ENCODE measurements around the gene PIRT. TPM values are rescaled to one million over a fixed set of nuclear protein-coding genes. Genes with fewer than 3 reads are reported as not detected.

PIRT gene
- total RNA-seq, 1 donor from 2014 or later = not detected

DNA sequence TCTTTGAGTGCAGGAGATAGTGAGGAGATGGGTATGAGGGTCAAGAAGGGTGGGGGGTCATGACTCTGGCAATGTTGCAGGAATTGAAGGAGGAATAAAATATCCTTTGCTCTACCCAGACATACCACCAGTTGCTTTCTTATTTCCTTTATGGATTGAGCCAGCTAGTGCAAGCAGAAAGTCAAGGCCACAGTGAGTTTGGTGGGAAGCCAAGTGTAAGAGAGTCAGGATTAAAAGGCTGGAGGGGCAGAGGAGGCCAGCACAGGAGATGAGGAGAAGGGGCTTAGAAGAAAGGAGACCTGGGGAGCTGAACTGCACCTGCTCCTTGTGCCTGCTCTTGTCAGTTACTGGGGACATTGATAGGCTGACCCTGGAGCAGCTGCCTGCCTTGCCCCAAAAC, 16.1 kb downstream of the PIRT start:
- intact Hi-C loops (cut with micrococcal nuclease) = no loop called here

DNA sequence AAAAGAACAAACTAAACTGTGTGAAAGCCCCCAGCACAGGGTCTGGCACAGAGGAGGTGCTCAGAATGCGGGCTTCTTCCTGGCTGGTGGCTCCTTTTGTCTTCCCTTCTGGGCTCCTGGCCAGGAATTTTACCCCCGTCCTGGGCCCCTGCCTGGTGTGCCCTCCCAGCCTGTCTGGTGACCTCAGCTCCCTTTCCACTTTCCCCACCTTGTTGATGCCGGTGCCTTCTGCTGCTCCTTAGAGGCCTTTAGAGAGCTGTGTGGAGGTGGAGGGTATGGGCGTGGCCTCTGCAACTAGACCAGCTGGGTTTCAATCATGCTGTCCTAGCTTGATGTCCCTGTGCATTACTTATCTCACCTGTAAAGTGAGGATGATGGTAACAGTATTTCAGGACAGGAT, 16.8 kb downstream of the PIRT start:
- intact Hi-C loops (cut with micrococcal nuclease) = no loop called here

DNA sequence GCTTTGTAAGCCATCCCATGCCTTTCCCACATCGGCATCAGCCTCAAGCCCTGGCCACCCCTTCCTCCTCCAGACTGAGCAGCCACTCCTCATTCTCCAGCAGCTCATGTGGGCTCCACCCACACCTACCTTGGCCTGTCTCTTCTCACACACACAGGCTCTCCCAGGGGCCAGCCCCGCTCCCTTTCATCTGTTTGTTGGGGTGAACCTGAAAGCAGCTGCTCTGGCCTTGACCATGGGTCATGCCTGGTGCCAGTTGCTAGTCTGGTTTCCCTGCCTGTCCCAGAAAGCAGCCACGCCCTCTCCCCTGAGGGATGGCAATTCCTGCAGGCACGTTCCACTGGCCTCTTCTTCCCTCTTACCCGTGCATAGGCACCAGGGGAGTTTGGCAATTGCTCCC, 22.6 kb downstream of the PIRT start:
- intact Hi-C loops (cut with micrococcal nuclease) = no loop called here

DNA sequence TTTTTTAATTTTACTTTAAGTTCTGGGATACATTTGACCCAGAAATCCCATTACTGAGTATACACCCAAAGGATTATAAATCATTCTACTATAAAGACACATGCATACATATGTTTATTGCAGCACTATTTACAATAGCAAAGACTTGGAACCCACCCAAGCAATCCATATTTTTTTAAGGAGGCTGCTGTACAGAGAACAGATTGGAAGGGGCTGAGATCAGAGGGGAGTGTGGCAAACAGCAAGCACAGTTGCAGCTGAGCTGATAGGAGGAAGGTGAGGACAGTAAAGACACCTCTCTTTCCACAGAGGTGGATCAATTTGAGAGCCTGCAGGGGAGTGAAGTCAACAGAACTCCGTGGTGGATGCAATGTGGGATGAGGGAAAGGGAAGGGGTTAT, 23.8 kb downstream of the PIRT start:
- intact Hi-C loops (cut with micrococcal nuclease) = no loop called here

DNA sequence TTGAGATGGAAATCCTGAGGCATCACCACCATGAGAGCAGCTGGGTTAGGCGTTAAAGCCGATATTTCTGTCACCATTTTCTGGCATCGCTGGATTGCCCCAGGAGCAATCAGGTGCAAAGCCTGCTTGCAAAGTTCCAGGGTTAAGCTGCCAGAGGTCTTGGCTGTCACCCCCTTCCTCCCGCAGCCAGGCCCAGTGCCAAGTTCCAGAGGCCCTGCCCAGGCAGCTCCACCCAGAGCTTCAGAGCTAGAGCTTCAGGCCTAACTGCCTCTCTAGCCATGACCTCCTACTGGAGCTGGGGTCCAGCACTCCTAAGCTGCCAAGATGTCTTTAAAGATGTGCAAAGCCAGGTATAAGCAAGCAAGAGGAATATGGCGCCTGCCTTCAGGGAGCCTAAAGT, 25.2 kb downstream of the PIRT start:
- intact Hi-C loops (cut with micrococcal nuclease) = no loop called here

DNA sequence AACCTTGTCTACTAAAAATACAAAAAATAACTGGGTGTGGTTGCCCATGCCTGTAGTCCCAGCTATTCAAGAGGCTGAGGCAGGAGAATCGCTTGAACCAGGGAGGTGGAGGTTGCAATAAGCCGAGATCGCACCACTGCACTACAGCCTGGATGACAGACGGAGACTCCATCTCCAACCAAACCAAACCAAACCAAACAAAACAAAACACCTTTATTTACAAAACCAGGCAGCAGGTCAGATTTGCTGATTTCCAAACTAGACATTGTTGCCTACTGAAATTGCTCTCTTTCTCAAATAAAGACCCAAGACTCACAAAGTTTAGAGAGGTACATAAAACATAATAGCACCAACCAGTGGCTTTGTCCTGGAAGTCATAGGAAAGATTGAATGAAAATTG, 28.3 kb downstream of the PIRT start:
- intact Hi-C loops (cut with micrococcal nuclease) = no loop called here

DNA sequence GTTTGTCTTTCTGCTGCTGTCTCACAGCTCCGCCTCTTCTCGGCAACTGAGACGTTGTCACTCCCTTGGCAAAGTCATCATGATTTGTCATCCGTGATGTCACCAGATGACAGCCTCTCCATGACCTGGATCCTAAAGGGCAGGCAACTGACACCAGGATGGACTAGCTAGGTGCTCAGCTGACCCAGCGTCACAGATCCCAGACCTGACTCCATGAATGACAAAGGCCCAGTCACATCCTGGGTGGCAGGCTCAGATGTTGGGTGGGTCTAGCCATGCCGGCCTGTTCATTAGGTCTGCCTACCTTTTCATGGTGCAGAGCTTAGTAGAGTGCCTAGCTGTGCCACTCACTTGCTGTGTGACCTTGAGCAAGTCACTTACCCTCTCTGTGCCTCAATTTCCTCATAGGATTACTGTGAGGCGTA, 30.2 kb downstream of the PIRT start:
- intact Hi-C loops (cut with micrococcal nuclease) = no loop called here

DNA sequence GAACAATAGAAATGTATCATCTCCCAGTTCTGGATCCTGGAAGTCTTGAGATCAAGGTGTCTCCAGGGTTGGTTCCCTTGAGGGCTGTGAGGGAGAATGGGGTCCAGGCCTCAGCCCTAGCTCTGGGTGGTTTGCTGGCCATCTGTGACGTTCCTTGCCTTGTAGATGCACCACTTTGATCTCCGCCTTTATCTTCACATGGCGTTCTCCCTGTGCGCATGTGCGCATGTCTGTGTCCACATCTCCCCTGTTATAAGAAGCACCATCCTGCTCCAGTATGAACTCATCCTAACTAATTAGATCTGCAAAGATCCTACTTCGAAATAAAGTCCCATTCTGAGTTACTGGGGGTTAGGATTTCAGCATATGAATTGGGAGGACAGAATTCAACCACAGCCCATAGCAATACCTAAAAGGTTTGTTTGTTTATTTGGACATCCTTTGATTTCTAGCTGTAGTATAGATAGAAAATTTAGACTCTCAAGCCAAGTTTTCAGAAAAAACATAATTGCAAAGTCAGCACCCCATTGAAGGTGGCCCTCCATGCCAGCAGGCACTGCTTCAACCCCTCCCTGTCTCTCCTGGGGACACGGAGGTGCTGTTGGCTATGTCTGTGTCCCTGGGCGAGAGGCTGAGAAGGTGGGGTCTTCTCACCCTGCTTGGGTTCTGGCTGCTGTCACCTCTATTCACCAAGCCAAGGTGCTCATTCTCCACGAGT, 31.2 kb downstream of the PIRT start:
- intact Hi-C loops (cut with micrococcal nuclease) = no loop called here

DNA sequence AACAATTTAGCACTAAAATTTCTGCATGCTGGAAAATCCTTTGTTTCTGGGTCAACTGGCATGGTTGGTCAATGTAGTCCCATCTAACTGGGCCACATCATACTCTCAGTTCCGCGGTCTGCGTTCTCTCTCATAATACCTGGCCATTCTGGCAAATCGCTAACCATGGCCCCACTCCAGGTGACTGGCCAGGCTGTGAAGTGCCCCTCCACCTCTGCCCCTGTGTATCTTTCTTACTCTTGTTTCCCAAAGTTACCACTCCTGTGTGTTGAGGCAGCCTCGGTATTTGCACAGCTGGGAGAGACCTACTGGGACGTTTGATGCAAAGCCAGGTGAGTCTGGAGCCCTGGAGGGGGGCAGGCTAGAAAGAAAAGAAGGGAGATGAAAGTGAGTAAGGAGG, 32.0 kb downstream of the PIRT start:
- intact Hi-C loops (cut with micrococcal nuclease) = no loop called here

DNA sequence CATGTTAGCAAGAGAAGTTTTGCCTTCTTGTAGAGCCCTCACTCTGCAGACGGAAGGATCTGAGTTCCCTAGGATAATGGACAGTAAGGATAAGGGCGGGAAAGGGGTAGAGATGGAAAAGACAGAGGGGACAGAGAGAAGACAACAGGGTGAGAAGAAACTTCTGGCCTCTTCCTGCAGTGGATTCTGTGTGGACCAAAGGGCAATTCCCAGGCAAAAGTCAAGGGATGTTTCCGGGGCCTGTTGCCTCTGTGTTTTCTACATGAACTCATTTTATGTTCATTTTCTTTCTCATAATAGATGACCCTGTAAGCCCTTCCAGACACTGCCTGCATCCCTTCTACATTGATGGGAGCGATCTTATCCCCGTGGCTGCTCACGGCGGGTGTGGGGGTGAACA, 33.3 kb downstream of the PIRT start:
- intact Hi-C loops (cut with micrococcal nuclease) = no loop called here

DNA sequence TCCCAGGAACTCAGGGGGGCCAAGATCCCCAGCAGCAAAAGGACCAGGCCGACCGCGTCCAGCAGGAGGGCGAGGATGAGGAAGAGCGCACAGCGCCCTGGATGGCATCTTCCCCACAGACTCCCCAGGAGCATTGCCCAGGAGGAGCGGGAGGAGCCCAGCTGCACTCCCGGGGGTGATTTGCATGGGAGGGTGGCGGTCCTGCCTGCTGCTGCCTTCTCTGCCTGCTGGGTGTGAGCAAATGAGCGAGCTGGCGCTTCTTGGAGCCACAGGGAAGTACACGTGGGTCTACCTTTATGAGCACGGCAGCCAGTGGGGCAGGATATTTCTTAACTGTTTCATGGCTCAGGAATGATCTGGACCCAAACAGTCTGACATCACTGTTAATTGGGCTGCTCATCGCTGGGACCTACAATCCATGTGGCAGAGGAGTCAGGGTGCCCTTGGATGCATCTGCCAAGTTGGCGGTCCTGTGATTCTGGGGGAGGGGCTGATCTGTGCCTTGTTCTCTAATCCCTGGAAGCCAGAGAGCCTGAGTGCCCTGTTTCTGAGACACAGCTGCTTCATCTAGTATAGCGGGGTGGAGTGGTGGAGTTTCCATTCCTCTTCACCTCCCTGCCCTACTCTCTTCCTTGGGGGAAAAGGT, 33.9 kb downstream of the PIRT start, which contains the start of gene TMEM238L:
TSS of gene TMEM238L (minus strand) at position 270 of the 646 bp plus-strand sequence. CDS start at position 134, 136 bp downstream.
- intact Hi-C loops (cut with micrococcal nuclease) = no loop called here

DNA sequence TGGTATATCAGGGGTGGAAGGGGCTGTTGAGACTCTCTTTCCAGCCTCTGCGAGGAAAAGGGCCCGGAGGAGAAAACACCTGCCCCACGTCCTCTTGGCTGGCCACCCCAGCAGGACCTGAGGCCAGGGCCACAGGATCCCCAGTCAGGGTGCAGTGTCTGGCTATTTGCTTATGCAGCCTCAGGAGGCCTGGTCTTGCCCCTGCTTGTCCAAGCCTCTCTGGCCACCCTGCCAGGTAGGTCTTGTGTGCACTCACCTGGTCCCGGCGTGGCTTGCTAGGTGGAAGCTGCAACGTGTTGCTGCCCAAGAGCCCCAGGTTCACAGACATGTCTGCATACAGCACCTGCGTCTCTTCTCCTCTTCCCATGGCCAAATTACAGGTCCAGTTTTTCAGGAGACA, 34.5 kb downstream of the PIRT start:
- intact Hi-C loops (cut with micrococcal nuclease) = no loop called here

DNA sequence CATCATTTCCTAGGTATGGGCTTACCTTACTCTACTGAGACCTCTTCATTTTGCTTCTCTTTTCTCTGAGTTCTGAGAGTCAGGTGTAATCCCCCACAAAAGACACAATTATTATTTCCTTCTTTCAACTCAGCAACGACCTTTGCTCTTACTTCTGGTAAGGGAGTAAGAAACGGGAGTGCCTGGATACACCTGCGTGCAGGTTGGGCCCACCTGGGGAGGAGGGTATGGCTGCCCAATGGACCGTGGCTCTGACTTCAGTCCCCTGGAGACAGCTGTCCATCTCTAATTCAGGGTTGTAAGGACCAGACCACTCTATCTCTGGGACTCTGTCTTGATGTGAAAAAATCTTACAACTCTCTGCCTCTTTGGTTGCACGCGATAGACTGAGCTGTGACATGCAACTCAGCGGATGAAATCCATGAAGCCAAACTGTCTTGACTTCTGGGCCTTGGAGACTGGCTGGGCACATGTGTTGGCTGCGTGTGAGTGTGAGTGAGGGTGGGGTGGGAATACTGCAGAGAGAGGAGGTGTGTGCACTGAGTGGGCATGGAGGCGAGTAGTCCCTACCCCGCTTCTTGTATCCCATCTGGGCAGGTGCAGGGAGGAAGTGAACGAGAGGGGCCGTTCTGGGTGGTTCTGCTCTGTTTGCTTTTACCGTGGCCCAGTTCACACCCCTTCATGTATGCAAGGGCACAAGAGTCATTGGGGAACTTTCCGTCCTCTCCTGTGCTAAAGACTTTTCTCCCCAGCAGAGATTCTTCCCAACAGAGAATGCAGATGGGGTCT, 35.2 kb downstream of the PIRT start:
- intact Hi-C loops (cut with micrococcal nuclease) = no loop called here

DNA sequence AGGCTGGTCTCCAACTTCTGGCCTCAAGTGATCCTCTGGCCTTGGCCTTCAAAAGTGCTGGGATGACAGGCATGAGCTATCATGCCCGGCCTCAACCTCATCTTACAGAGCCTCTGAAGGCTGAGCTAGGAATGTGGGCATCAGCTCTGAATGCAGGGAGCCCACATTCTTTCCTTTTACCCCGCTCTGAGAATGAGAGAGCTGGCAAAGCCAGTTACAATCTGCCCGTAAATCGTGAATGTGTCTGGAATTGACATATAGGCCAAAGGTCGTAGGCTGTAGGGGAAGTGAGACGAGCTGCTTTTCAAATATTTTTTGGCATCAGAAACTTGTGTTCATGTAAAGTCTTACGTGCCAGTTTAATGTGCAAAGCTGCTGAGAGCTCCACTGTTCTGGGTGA, 38.5 kb downstream of the PIRT start:
- intact Hi-C loops (cut with micrococcal nuclease) = no loop called here

DNA sequence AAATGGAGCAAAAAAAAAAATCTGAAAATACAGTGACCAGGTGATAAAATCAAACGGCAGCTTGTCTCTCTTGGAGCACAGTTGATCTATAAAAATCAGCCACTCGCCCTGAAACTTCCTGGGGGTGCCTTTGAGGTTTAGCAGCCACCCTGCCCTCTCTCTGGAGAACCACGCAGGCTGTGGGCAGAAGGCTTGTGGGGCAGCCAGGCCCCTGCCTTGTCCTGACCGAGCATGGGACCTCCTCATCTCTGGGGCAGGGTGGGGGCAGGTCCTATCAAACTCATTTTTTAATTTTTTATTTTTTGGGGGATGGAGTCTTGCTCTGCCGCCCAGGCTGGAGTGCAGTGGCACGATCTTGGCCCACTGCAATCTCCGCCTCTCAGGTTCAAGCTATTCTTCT, 39.0 kb downstream of the PIRT start:
- intact Hi-C loops (cut with micrococcal nuclease) = no loop called here

DNA sequence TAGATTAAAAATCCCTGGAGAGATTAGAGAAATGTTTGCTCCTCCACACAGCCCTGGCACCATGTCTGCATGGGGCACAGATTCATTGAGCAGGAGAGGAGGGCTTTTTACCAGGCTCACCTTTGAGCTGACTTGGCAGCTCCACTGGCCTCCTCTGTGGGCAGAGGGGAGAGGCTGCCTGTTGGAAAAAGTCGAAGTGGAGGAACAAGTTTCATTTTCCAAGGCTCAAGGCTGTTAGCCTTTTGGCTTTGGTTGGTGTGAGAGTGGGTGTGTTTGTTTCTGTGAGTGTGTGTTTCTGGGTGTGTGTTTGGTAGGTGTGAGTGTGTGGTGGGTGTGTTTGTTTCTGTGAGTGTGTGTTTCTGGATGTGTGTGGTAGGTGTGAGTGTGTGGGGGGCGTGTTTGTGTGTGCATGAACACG, 39.5 kb downstream of the PIRT start:
- intact Hi-C loops (cut with micrococcal nuclease) = no loop called here

DNA sequence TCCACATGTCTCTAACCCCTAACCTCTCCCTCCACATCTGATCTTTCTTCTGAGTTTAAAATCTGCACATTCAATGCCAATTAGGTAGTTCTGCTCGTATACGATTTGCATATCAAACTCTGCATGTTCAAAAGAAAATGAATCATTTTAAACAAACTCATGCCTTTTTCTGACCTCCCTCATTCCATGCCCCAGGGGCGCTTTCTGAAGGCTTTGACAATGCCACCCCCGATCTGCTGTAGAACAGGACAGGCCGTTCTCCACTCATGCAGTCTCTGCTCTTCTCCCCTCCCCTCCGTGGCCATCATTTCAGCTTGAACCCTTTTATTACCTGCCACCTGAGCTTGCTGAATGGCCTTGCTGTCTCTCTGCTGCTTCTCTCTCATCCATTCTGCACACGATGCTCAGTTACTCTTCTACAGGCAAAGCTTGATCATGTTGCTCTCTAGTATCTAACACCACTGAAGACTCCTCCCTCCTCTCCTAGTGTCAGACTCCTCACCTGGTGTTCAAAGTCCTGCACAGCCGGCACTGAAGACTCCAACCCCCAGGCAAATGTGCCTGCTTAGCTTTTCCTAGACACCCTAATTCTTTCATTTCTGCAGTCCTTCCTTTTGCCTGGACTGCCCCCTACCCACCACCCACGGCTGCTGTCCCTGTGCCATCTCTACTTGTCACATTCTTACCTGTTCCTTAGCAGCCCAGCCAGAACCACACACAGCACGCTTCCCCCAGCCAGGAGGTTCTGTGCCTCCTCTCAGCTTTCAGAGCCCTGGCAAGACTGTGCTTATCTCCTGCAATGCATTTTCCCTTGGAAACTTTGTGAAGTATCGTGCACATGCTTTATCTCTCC, 40.2 kb downstream of the PIRT start:
- intact Hi-C loops (cut with micrococcal nuclease) = no loop called here

DNA sequence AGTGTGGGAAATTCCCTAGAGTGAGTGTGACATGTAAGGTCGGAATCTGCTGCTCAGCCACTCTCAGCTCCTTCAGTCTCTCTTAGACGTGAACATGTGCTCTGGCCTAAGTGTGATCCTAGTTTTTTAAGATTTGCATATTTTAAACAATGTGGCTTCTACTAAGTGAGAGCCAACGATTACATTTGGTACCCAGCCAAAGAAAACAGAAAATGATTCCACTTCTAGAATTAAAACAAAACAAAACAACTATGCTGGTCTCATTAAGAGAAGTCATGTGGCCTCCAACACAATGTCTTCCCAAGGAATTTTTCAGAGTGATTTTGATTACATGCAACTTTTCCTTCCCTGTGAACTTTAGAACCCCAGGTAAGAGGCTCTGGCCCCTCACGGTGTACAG, 44.1 kb downstream of the PIRT start:
- intact Hi-C loops (cut with micrococcal nuclease) = no loop called here

DNA sequence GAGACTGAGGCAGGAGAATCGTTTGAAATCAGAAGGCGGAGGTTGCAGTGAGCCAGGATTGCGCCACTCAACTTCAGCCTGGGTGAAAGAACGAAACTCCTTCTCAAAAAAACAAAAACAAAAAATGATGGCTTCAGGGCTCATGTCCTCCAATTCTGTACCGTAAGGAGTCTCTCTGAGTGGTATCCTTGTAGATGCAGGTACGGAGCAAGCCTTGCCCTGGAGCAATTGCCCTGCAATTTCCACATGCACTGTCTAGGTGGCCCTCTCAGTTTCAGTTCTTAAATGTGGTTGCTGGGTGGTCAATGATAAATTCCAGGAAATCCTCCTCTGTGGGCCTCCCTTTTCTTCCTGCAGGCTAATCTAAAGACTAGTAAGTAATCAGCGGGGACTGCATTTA, 44.6 kb downstream of the PIRT start:
- intact Hi-C loops (cut with micrococcal nuclease) = no loop called here

DNA sequence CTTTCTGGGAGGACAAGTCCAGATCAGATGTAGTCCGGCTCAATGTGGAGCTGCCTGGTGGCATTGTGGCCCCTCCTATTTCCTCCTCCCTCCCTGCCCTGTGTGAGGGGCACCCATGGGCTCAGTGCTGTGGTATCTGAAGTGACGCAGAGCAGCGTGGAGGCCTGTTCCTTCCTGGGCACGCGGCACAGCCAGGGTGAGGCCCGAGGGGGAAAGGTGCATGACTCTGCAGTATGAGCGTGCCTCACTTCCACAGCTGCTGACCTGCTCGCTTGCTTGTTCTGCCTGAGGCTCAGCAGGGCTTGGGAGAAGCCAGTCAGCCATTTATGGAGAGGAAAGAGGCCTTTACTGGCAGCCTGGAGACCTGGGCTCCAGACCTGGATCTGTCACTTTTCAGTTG, 45.7 kb downstream of the PIRT start:
- intact Hi-C loops (cut with micrococcal nuclease) = no loop called here
